PFSK-1 (cell line): ENCODE results near the gene SLC35D3.

Experiments
- FOXP2 ChIP-seq: optimal IDR thresholded peaks from 2 replicates; pipeline ENCODE3; 2011; ENCODE audit warnings: borderline replicate concordance, control low read depth, inconsistent platforms; ENCODE audit not compliant: insufficient read depth; ENCODE audit errors: extremely low read length, extremely low read depth
- POLR2AphosphoS5 ChIP-seq: IDR thresholded peaks from 2 replicates; pipeline ENCODE4 v1.6.1; 2012; ENCODE audit warnings: low read depth, mild to moderate bottlenecking, control low read depth, low read length, moderate library complexity
- SIN3A ChIP-seq: IDR thresholded peaks from 2 replicates; pipeline ENCODE4 v1.6.1; 2012; ENCODE audit warnings: mild to moderate bottlenecking, low read length, moderate library complexity, borderline replicate concordance; ENCODE audit not compliant: insufficient read depth
- TAF1 ChIP-seq: IDR thresholded peaks from 2 replicates; pipeline ENCODE4 v1.6.1; 2012; ENCODE audit warnings: low read length, control low read depth, borderline replicate concordance; ENCODE audit not compliant: insufficient read depth
- TF ChIP-seq, protein P1 (sequence below), 2 experiments: IDR thresholded peaks; 2 replicates each; pipeline versions ENCODE4 v1.6.1 to v1.8.0; 2011 to 2012; ENCODE audit warnings: low read depth in 2 of 2, low read length in 2 of 2, control low read depth in 1 of 2, inconsistent platforms in 1 of 2, mild to moderate bottlenecking in 1 of 2, moderate library complexity in 1 of 2; ENCODE audit not compliant: insufficient read depth in 1 of 2

DNA sequence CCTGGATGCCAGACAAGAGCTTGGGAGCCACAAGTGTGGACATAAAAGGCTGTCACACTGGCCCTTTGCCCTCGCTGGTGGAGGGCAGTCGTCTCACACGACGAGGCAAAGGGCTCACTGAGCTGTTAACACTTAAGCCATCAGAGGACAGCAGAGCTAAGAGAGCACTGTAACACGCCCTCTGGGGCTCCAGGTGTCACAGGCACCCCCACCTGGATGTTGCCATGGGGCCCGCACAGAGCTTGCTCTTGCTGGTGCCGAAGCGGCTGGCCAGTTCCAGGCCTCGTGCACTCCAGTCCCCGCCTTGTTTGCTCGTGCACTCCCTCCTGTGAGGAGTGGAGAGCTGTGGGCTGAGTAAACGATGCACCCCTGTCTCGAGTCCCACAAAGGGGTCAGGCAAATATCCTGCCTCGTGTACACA lies 37.4 kb downstream of the SLC35D3 start:
- TF ChIP-seq POLR2AphosphoS5 (no peak), TAF1 (no peak), SIN3A (no peak), FOXP2 (no peak)
- TF ChIP-seq, protein P1, sequence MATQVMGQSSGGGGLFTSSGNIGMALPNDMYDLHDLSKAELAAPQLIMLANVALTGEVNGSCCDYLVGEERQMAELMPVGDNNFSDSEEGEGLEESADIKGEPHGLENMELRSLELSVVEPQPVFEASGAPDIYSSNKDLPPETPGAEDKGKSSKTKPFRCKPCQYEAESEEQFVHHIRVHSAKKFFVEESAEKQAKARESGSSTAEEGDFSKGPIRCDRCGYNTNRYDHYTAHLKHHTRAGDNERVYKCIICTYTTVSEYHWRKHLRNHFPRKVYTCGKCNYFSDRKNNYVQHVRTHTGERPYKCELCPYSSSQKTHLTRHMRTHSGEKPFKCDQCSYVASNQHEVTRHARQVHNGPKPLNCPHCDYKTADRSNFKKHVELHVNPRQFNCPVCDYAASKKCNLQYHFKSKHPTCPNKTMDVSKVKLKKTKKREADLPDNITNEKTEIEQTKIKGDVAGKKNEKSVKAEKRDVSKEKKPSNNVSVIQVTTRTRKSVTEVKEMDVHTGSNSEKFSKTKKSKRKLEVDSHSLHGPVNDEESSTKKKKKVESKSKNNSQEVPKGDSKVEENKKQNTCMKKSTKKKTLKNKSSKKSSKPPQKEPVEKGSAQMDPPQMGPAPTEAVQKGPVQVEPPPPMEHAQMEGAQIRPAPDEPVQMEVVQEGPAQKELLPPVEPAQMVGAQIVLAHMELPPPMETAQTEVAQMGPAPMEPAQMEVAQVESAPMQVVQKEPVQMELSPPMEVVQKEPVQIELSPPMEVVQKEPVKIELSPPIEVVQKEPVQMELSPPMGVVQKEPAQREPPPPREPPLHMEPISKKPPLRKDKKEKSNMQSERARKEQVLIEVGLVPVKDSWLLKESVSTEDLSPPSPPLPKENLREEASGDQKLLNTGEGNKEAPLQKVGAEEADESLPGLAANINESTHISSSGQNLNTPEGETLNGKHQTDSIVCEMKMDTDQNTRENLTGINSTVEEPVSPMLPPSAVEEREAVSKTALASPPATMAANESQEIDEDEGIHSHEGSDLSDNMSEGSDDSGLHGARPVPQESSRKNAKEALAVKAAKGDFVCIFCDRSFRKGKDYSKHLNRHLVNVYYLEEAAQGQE (IDR thresholded peaks at IDR 0.05; ENCODE audit: insufficient read depth in 1 of 2, low read depth in 2 of 2, low read length in 2 of 2), result no peak
